GM18951 (cell line): ENCODE data around the gene NEDD1.

Source experiments
- POLR2A ChIP-seq: IDR thresholded peaks from 4 replicates; pipeline ENCODE4 v1.6.1; 2011; ENCODE audit warnings: mild to moderate bottlenecking; ENCODE audit not compliant: insufficient read length, insufficient read depth; ENCODE audit errors: extremely low read depth
- in situ Hi-C: fragments of 300-500 bp; cut with MboI; formaldehyde crosslinking; loops from one replicate; pipeline ENCODE4 v1.12.0; 2022; ENCODE audit warnings: low sequenced_read_pairs, mixed read lengths, inconsistent platforms; ENCODE audit not compliant: unreplicated experiment

Gene NEDD1

GRCh38 chr12:96919510-96920210 is 12.6 kb downstream of the NEDD1 start:
- TF ChIP-seq POLR2A = no peak
- in situ Hi-C loops = no loop called here

- in situ Hi-C loops = no loop called here
- TF ChIP-seq POLR2A = no peak
Observed at GRCh38 chr12:96948782-96949181, 41.7 kb downstream of the NEDD1 start.

- TF ChIP-seq POLR2A = no peak
- in situ Hi-C loops = loop anchor here (25.0 kb wide), 1 partner anchor 392 kb away; no protein-coding TSS in a partner anchor
Observed at GRCh38 chr12:96979532-96979931, 72.5 kb downstream of the NEDD1 start.

DNA sequence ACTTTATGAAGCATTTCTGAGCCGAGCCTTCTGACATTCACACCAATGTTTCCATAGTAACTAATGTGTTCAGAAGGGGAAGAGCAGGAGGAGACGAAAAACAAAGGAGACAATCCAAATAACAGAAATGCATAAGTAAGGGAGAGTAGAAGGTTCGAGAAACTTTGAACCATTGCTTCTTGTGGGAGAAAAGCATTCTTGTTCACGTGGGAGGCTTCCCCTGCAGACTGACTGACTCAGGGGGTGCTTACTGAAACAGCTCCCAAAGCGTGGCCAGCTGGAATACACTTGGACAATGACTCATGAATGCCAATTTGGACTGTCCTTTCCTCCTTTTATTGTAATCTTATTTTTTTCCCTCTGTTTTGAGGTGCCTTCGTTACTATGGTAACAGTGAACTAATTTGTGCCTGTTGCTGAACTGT is 73.9 kb downstream of the NEDD1 start:
- in situ Hi-C loops = loop anchor here (25.0 kb wide), 1 partner anchor 394 kb away; no protein-coding TSS in a partner anchor

DNA sequence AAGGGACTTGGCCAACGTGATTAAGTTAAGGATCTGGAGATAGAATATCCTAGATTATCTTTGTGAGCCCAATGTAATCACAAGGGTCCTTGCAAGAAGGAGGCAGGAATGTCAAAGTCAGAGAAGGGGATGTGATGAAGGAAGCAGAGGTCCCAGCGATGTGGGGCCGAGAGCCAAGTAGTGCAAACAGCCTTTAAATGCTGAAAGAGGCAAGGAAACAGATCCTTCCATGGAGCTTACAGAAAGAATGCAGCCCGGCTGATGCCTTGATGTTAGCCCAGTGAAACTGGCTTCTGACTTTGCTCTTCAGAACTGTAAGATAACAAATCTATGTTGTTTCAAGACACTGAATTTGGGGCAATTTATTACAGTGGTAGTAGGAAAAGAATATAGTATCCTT is 74.9 kb downstream of the NEDD1 start:
- TF ChIP-seq POLR2A = no peak
- in situ Hi-C loops = loop anchor here (25.0 kb wide), 1 partner anchor 395 kb away; no protein-coding TSS in a partner anchor

More for the DNA sequence above, 73.9 kb downstream of the NEDD1 start:
- no peak for TF ChIP-seq POLR2A

DNA sequence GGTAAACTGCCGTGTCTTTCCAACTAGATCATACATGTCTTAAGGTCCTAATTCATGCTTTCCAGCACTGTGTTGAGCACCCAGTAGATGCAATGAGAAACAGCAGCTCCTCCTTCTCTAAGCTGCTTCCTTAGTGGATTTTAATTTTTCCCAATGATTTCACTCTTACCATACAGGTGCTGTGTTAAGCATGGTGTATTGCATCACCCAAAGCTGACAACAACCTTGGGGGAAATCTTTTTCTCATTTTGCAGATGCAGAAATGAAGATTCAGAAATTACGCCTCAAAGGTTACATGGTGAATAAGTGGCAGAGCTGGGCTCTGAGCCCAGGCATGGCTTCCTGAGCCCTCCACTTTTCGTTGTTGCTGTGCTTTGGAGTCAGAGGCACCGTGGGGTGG is 75.6 kb downstream of the NEDD1 start:
- in situ Hi-C loops = loop anchor here (25.0 kb wide), 1 partner anchor 395 kb away; no protein-coding TSS in a partner anchor
- no peak for TF ChIP-seq POLR2A

- no peak for TF ChIP-seq POLR2A
- in situ Hi-C loops = loop anchor here (25.0 kb wide), 1 partner anchor 398 kb away; no protein-coding TSS in a partner anchor
Observed at GRCh38 chr12:96985515-96986362, 78.7 kb downstream of the NEDD1 start.

DNA sequence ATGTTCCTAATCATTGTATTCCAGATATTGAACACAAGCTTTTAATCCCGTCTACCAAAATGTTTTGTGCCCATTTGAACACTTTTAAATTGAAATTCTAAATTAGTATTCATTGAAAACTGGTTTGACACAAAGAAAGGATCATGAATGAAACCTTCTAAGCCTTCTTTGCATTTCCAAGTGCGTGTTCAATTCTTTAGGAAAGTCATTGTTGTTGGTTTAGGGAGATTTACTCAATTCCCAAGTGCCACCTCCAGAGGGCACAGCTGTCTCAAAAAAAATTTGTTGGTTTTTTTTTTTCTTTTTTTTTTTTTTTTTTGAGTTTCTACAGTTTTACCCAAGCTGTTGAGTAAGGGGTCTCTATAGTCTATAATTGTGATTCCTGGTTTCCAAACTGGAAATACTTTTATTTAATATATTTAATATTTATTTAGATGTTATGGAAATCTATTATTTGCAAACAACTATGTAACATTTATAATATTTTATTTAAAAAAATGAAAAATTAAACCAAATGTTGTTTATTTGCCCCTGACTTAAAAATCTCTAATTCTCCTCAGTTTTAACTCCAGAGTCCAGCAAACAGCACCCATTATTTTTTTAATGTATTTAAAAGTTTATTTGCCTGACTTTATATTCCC is 79.9 kb downstream of the NEDD1 start:
- no peak for TF ChIP-seq POLR2A
- in situ Hi-C loops = loop anchor here (25.0 kb wide), 1 partner anchor 400 kb away; no protein-coding TSS in a partner anchor

- in situ Hi-C loops = loop anchor here (25.0 kb wide), 1 partner anchor 402 kb away; no protein-coding TSS in a partner anchor
- no peak for TF ChIP-seq POLR2A
Observed at GRCh38 chr12:96988919-96989318, 81.9 kb downstream of the NEDD1 start.

DNA sequence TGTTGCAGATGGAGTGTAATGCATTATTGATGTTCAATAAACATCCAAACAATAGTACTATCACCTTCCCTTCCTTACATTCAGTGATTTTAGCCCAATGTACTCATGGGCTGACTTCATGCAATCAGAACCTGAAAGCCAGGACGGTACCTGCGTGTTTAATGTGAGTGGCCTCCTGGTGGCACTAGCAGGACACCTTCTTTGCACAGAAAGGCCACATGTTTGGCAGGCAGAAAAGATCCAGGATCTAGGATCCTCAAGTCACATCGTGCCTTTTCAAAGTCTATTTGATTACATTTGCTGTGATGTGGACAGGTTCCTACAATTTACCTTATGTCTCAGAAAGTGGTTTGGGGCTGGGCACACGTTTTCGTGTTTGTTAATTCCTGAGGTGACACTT is 82.9 kb downstream of the NEDD1 start:
- in situ Hi-C loops = loop anchor here (25.0 kb wide), 1 partner anchor 403 kb away; no protein-coding TSS in a partner anchor
- TF ChIP-seq POLR2A = no peak

- no peak for TF ChIP-seq POLR2A
- in situ Hi-C loops = loop anchor here (25.0 kb wide), 1 partner anchor 408 kb away; no protein-coding TSS in a partner anchor
Observed at GRCh38 chr12:96994900-96995299, 87.8 kb downstream of the NEDD1 start.

DNA sequence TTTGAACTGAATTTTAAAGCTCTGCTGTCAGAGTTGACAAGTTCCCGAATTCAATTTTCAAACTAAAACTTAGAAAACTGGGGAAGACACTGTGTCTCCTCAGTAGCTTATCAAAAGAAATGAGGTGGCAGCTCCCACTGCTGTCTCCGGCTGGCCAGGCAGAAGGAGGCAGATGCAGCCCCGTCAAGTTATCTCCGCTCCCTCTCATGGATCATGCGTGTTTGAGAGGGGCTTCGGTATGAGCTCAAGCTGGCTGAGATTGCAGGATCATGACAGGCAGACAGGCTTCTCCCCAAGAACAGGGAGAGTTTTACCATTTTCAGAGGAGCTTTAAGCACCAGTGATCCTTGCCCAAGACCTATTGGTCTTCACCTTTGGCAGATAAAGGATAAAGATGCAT is 88.8 kb downstream of the NEDD1 start:
- in situ Hi-C loops = loop anchor here (25.0 kb wide), 1 partner anchor 409 kb away; no protein-coding TSS in a partner anchor
- no peak for TF ChIP-seq POLR2A
